ENCODE data around the gene ZNF19. TPM values are rescaled to one million over a fixed set of nuclear protein-coding genes. Genes with fewer than 3 reads are reported as not detected.

ZNF19 gene
- total RNA-seq, 1 experiment from 2014 or later, result 4.6 TPM

- Mint-ChIP-seq H3K4me3 (ENCODE audit: unreplicated experiment) (no peak overlapping the region), H3K9me3 (ENCODE audit: unreplicated experiment) (no peaks in the 10 kb centered on the region), H3K27me3 (ENCODE audit: insufficient read depth, unreplicated experiment) (no peaks in the 10 kb centered on the region), H3K4me1 (ENCODE audit: insufficient read depth, unreplicated experiment) (peaks cover 10% of the 10 kb centered on the region), H3K36me3 (ENCODE audit: insufficient read depth, unreplicated experiment) (no peaks in the 10 kb centered on the region), H3K27ac (ENCODE audit: low read depth, unreplicated experiment) (no peak overlapping the region)
- no peak for TF ChIP-seq CTCF (IDR thresholded peaks at IDR 0.05; ENCODE audit: unreplicated experiment)
- ChIA-PET POLR2A (no interaction called here), CTCF (interaction anchor here (0.6 to 4.4 kb wide), 6 partner anchors 10 to 170 kb away, joined by 3 to 25 read pairs (median 8); partner anchors contain the start of gene CALB2)
- no TSS peak for BruUV-seq (replicated peaks)
- intact Hi-C loops (cut with micrococcal nuclease), result no loop called here
- DNase-seq (ENCODE audit: unreplicated experiment), result no peak
Measured at GRCh38 chr16:71528863-71529262, 39.7 kb upstream of the ZNF19 start.

- BruUV-seq (replicated peaks), result no TSS peak
- H3K27me3 Mint-ChIP-seq (ENCODE audit: insufficient read depth, unreplicated experiment), result no peaks in the 10 kb centered on the region
- H3K4me3 Mint-ChIP-seq (ENCODE audit: unreplicated experiment), result no peak overlapping the region
- ChIA-PET CTCF (interaction anchor here (0.6 to 4.4 kb wide), 3 partner anchors 11 to 28 kb away, joined by 6 to 20 read pairs (median 12); no protein-coding TSS in a partner anchor), POLR2A (no interaction called here)
- intact Hi-C loops (cut with micrococcal nuclease), result no loop called here
- H3K9me3 Mint-ChIP-seq (ENCODE audit: unreplicated experiment), result no peaks in the 10 kb centered on the region
- DNase-seq (ENCODE audit: unreplicated experiment), result no peak
- TF ChIP-seq CTCF (IDR thresholded peaks at IDR 0.05; ENCODE audit: unreplicated experiment), result no peak
- no peak overlapping the region for H3K27ac Mint-ChIP-seq (ENCODE audit: low read depth, unreplicated experiment)
- H3K36me3 Mint-ChIP-seq (ENCODE audit: insufficient read depth, unreplicated experiment), result no peaks in the 10 kb centered on the region
- H3K4me1 Mint-ChIP-seq (ENCODE audit: insufficient read depth, unreplicated experiment), result peaks cover 10% of the 10 kb centered on the region
Measured at GRCh38 chr16:71528257-71528656, 39.1 kb upstream of the ZNF19 start.

- Mint-ChIP-seq H3K27me3 (ENCODE audit: insufficient read depth, unreplicated experiment) (no peaks in the 10 kb centered on the region), H3K36me3 (ENCODE audit: insufficient read depth, unreplicated experiment) (no peaks in the 10 kb centered on the region), H3K9me3 (ENCODE audit: unreplicated experiment) (no peaks in the 10 kb centered on the region), H3K4me3 (ENCODE audit: unreplicated experiment) (no peak within 1 kb of the TSS), H3K27ac (ENCODE audit: low read depth, unreplicated experiment) (no peak within 1 kb of the TSS), H3K4me1 (ENCODE audit: insufficient read depth, unreplicated experiment) (peaks cover 10% of the 10 kb centered on the region)
- intact Hi-C loops (cut with micrococcal nuclease), result no loop called here
- no TSS peak for BruUV-seq (replicated peaks)
- DNase-seq (ENCODE audit: unreplicated experiment), result peak; percentile 70
- no peak for TF ChIP-seq CTCF (IDR thresholded peaks at IDR 0.05; ENCODE audit: unreplicated experiment)
- POLR2A ChIA-PET, result interaction anchor here (0.7 to 1.3 kb wide), 6 partner anchors 21 to 260 kb away, joined by 3 to 4 read pairs (median 3); partner anchors contain the start of gene ZNF23
- CTCF ChIA-PET, result interaction anchor here (0.7 to 2.2 kb wide), 9 partner anchors 10 to 113 kb away, joined by 3 to 20 read pairs (median 4); no protein-coding TSS in a partner anchor
Measured at GRCh38 chr16:71526111-71526631, 37.0 kb upstream of the ZNF19 start, which contains the start of gene CHST4. Gene CHST4 (plus strand): TSS chr16:71526426. CDS start chr16:71536678, 10,252 bp downstream.

GRCh38 chr16:71524566-71525553, 35.7 kb upstream of the ZNF19 start:
- Mint-ChIP-seq H3K9me3 (ENCODE audit: unreplicated experiment) (no peaks in the 10 kb centered on the region), H3K4me3 (ENCODE audit: unreplicated experiment) (no peak overlapping the region), H3K36me3 (ENCODE audit: insufficient read depth, unreplicated experiment) (no peaks in the 10 kb centered on the region), H3K27ac (ENCODE audit: low read depth, unreplicated experiment) (no peak overlapping the region), H3K27me3 (ENCODE audit: insufficient read depth, unreplicated experiment) (no peaks in the 10 kb centered on the region), H3K4me1 (ENCODE audit: insufficient read depth, unreplicated experiment) (peaks cover 10% of the 10 kb centered on the region)
- POLR2A ChIA-PET, result interaction anchor here (1.3 kb wide), 1 partner anchor 63 kb away, joined by 4 read pairs; the partner anchor contains the start of gene ZNF23
- CTCF ChIA-PET, result interaction anchor here (1.2 kb wide), 1 partner anchor 13 kb away, joined by 4 read pairs; no protein-coding TSS in a partner anchor
- DNase-seq (ENCODE audit: unreplicated experiment), result no peak
- no TSS peak for BruUV-seq (replicated peaks)
- intact Hi-C loops (cut with micrococcal nuclease), result no loop called here
- TF ChIP-seq CTCF (IDR thresholded peaks at IDR 0.05; ENCODE audit: unreplicated experiment), result no peak

All from MCF 10A (cell line).